ENCODE data around the gene IQCE.

IQCE gene

GRCh38 chr7:2526659-2527504 is 31.9 kb upstream of the IQCE start:
- DNase-seq = no peak
- TF ChIP-seq CTCF (IDR thresholded peaks at IDR 0.05; ENCODE audit: low read depth, low read length, missing control alignments) = no peak
- Histone ChIP-seq H3K4me3 (ENCODE audit: low read depth, low read length) (no peak overlapping the region), H3K36me3 (replicated peaks) (peaks cover 13% of the 10 kb centered on the region), H3K27ac (no peak overlapping the region), H3K27me3 (replicated peaks) (no peaks in the 10 kb centered on the region)
- in situ Hi-C loops (cut with HindIII; ENCODE audit: low pct_ligation_motif_present, low sequenced_read_pairs) = no loop called here

- no peak for TF ChIP-seq CTCF (IDR thresholded peaks at IDR 0.05; ENCODE audit: low read depth, low read length, missing control alignments)
- in situ Hi-C loops (cut with HindIII; ENCODE audit: low pct_ligation_motif_present, low sequenced_read_pairs) = no loop called here
- Histone ChIP-seq H3K27ac (peak overlapping the region; percentile 6), H3K27me3 (replicated peaks) (no peaks in the 10 kb centered on the region), H3K4me3 (ENCODE audit: low read depth, low read length) (no peak overlapping the region), H3K36me3 (replicated peaks) (peaks cover 13% of the 10 kb centered on the region)
- peak; percentile 61 for DNase-seq
Observed at GRCh38 chr7:2527505-2528467, 31.0 kb upstream of the IQCE start.

- no peaks in the 10 kb centered on the region for H3K27me3 ChIP-seq (replicated peaks)
- H3K4me3 ChIP-seq (ENCODE audit: low read depth, low read length) = no peak overlapping the region
- DNase-seq = no peak
- in situ Hi-C loops (cut with HindIII; ENCODE audit: low pct_ligation_motif_present, low sequenced_read_pairs) = no loop called here
- peak overlapping the region; percentile 6 for H3K27ac ChIP-seq
- H3K36me3 ChIP-seq (replicated peaks) = peaks cover 13% of the 10 kb centered on the region
- no peak for TF ChIP-seq CTCF (IDR thresholded peaks at IDR 0.05; ENCODE audit: low read depth, low read length, missing control alignments)
Observed at GRCh38 chr7:2528481-2529095, 30.2 kb upstream of the IQCE start.

GRCh38 chr7:2529161-2530070 is 29.4 kb upstream of the IQCE start:
- H3K36me3 ChIP-seq (replicated peaks) = peaks cover 13% of the 10 kb centered on the region
- DNase-seq = no peak
- in situ Hi-C loops (cut with HindIII; ENCODE audit: low pct_ligation_motif_present, low sequenced_read_pairs) = no loop called here
- no peak overlapping the region for H3K4me3 ChIP-seq (ENCODE audit: low read depth, low read length)
- no peaks in the 10 kb centered on the region for H3K27me3 ChIP-seq (replicated peaks)
- no peak for TF ChIP-seq CTCF (IDR thresholded peaks at IDR 0.05; ENCODE audit: low read depth, low read length, missing control alignments)
- H3K27ac ChIP-seq = no peak overlapping the region
